Measurements from ENCODE around the gene NCKAP5. TPM values are rescaled to one million over a fixed set of nuclear protein-coding genes. Genes with fewer than 3 reads are reported as not detected.

NCKAP5 gene
- total and polyA plus RNA-seq, 2 donors (not counting 1 experiment from before 2014, with no cell fraction given), result not detected

DNA sequence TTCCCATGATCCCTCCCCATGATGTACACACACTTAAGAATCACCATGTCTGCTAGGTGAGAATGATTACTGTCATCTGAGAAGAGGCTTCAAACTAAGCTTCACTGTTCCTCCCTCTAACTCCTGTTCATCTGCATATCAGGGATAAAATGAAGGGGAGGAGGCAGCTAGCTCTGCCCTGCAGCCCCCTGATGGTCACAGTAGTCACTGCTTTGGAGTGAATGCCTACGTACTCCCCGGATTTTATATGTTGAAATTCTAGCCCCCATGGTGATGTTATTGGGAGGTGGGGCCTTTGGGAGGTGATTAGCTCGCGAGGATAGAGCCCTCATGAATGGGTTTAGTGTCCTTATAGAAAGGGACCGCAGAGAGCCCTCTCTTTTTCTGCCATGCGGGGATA, 156.4 kb downstream of the NCKAP5 start:
- Histone ChIP-seq H3K4me3 (ENCODE audit: control extremely low read depth in 1 of 5, extremely low read depth in 1 of 5, insufficient read depth in 1 of 5, low read depth in 2 of 5, low read length in 4 of 5) (no peak overlapping the region), H3K79me2 (ENCODE audit: control insufficient read depth, insufficient read depth, low read length) (no peaks in the 10 kb centered on the region), H3K27me3 (replicated peaks in 1 of 4; ENCODE audit: control extremely low read depth in 1 of 4, control insufficient read depth in 3 of 4, insufficient read depth in 4 of 4, low read length in 3 of 4) (no peaks in the 10 kb centered on the region), H3K4me2 (replicated peaks; ENCODE audit: low read depth, low read length, poor library complexity, severe bottlenecking) (no peak overlapping the region), H3K36me3 (replicated peaks in 1 of 2; ENCODE audit: control extremely low read depth in 1 of 2, control insufficient read depth in 1 of 2, extremely low read depth in 1 of 2, insufficient read depth in 2 of 2, low read length in 1 of 2) (no peaks in the 10 kb centered on the region), H3K27ac (ENCODE audit: low read length in 2 of 2) (no peak overlapping the region), H3K9ac (ENCODE audit: low read length) (no peak overlapping the region), H4K20me1 (ENCODE audit: control insufficient read depth, insufficient read depth, low read length, poor library complexity, severe bottlenecking) (no peaks in the 10 kb centered on the region), H2AFZ (ENCODE audit: insufficient read depth, low read depth, low read length, poor library complexity, severe bottlenecking) (no peak overlapping the region), H3K4me1 (ENCODE audit: control insufficient read depth in 2 of 2, insufficient read depth in 2 of 2, low read length in 2 of 2) (no peaks in the 10 kb centered on the region), H3K9me3 (ENCODE audit: control extremely low read depth in 1 of 3, control insufficient read depth in 2 of 3, insufficient read depth in 1 of 3, low read length in 2 of 3) (no peaks in the 10 kb centered on the region)
- CTCF ChIA-PET, result no interaction called here
- intact Hi-C loops (cut with micrococcal nuclease), result no loop called here
- Mint-ChIP-seq H3K4me1 (no peaks in the 10 kb centered on the region), H3K27ac (no peak overlapping the region), H3K9me3 (ENCODE audit: insufficient read depth) (no peaks in the 10 kb centered on the region), H3K27me3 (peaks cover 3% of the 10 kb centered on the region), H3K4me3 (no peak overlapping the region)
- DNase-seq, result no peak
- no peak for ATAC-seq (ENCODE audit: low read depth)
- 43% methylated on average over 5 of the region's 6 CpGs for WGBS (ENCODE audit: insufficient coverage)
- POLR2A ChIA-PET, result no interaction called here
- TF ChIP-seq, protein P1, sequence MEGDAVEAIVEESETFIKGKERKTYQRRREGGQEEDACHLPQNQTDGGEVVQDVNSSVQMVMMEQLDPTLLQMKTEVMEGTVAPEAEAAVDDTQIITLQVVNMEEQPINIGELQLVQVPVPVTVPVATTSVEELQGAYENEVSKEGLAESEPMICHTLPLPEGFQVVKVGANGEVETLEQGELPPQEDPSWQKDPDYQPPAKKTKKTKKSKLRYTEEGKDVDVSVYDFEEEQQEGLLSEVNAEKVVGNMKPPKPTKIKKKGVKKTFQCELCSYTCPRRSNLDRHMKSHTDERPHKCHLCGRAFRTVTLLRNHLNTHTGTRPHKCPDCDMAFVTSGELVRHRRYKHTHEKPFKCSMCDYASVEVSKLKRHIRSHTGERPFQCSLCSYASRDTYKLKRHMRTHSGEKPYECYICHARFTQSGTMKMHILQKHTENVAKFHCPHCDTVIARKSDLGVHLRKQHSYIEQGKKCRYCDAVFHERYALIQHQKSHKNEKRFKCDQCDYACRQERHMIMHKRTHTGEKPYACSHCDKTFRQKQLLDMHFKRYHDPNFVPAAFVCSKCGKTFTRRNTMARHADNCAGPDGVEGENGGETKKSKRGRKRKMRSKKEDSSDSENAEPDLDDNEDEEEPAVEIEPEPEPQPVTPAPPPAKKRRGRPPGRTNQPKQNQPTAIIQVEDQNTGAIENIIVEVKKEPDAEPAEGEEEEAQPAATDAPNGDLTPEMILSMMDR (IDR thresholded peaks at IDR 0.05), result no peak
- TF ChIP-seq EZH2 (IDR thresholded peaks at IDR 0.05; ENCODE audit: borderline replicate concordance, insufficient read depth, low read depth, low read length, poor library complexity, severe bottlenecking), result no peak

- ATAC-seq (ENCODE audit: low read depth), result no peak
- WGBS (ENCODE audit: insufficient coverage), result 93% methylated on average over 3 of the region's 5 CpGs
- Mint-ChIP-seq H3K4me1 (no peaks in the 10 kb centered on the region), H3K9me3 (ENCODE audit: insufficient read depth) (no peaks in the 10 kb centered on the region), H3K27me3 (peaks cover 5% of the 10 kb centered on the region), H3K4me3 (no peak overlapping the region), H3K27ac (no peak overlapping the region)
- Histone ChIP-seq H3K79me2 (ENCODE audit: control insufficient read depth, insufficient read depth, low read length) (no peaks in the 10 kb centered on the region), H3K4me2 (replicated peaks; ENCODE audit: low read depth, low read length, poor library complexity, severe bottlenecking) (no peak overlapping the region), H2AFZ (ENCODE audit: insufficient read depth, low read depth, low read length, poor library complexity, severe bottlenecking) (no peak overlapping the region), H3K9me3 (ENCODE audit: control extremely low read depth in 1 of 3, control insufficient read depth in 2 of 3, insufficient read depth in 1 of 3, low read length in 2 of 3) (no peaks in the 10 kb centered on the region), H3K36me3 (replicated peaks in 1 of 2; ENCODE audit: control extremely low read depth in 1 of 2, control insufficient read depth in 1 of 2, extremely low read depth in 1 of 2, insufficient read depth in 2 of 2, low read length in 1 of 2) (no peaks in the 10 kb centered on the region), H3K4me3 (ENCODE audit: control extremely low read depth in 1 of 5, extremely low read depth in 1 of 5, insufficient read depth in 1 of 5, low read depth in 2 of 5, low read length in 4 of 5) (no peak overlapping the region), H3K9ac (ENCODE audit: low read length) (no peak overlapping the region), H3K4me1 (ENCODE audit: control insufficient read depth in 2 of 2, insufficient read depth in 2 of 2, low read length in 2 of 2) (no peaks in the 10 kb centered on the region), H3K27me3 (replicated peaks in 1 of 4; ENCODE audit: control extremely low read depth in 1 of 4, control insufficient read depth in 3 of 4, insufficient read depth in 4 of 4, low read length in 3 of 4) (no peaks in the 10 kb centered on the region), H4K20me1 (ENCODE audit: control insufficient read depth, insufficient read depth, low read length, poor library complexity, severe bottlenecking) (no peaks in the 10 kb centered on the region), H3K27ac (ENCODE audit: low read length in 2 of 2) (no peak overlapping the region)
- POLR2A ChIA-PET, result no interaction called here
- CTCF ChIA-PET, result no interaction called here
- intact Hi-C loops (cut with micrococcal nuclease), result no loop called here
- DNase-seq, result no peak
- TF ChIP-seq EZH2 (IDR thresholded peaks at IDR 0.05; ENCODE audit: borderline replicate concordance, insufficient read depth, low read depth, low read length, poor library complexity, severe bottlenecking), result no peak
- TF ChIP-seq, protein P1 (IDR thresholded peaks at IDR 0.05), result no peak
Measured at GRCh38 chr2:133411101-133411500, 157.2 kb downstream of the NCKAP5 start.
